CD4-positive, alpha-beta T cell treated with Interleukin-17A for 4 hours (primary cell): ENCODE results near the gene BMERB1.
A peak's percentile ranks its signal among the peaks of the same experiment; 100 is the strongest.

Source experiments
- DNase-seq: peaks from one replicate; pipeline ENCODE4 v3.0.0-alpha.2; 2020; ENCODE audit warnings: mixed read lengths

BMERB1 gene

DNA sequence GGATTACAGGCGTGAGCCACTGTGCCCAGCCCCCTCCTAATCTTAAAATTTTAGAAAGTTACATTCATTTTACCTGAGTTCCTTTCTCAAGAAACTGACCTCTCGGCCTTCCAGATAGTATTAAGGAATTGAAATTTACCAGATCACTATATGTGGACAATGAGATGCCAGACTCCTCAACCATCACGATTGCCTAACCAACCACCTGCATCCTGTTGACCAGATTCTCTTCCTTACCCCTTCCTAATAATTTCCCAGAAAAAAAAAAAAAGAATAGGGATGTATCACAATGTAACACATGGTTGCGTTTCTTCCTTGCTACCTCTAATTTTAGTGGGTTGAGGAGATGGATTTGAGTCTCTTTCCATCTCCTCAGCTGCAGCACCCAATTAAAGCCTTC is 72.1 kb downstream of the BMERB1 start:
- no peak for DNase-seq

- no peak for DNase-seq
Measured at GRCh38 chr16:15507301-15507958, 73.0 kb downstream of the BMERB1 start.

GRCh38 chr16:15507959-15508627 is 73.7 kb downstream of the BMERB1 start:
- no peak for DNase-seq

DNA sequence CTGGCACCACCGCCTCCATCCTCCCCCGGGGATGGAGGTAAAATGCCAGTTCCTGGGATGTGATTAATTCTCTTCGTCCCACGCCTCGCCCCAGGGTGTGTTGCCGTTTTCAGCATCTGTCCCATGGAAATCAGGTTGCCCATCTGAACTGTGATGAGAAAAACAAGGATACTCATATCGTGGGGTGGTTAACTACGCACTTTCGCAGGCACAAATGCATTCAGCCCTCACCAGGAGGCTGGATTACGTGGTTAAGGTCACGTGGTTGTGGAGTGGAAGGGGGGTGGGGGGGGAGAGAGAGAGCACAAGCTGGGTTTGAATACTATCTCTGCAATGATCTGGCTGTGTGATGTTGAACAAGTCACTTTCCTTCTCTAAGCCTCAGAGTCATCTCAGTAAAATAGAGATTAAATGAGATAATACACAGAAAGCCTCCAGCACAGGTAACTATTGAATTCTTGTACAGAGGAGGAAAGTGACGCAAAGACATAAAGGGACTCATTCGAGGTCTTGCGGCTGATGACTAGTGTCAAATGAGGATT is 74.7 kb downstream of the BMERB1 start:
- DNase-seq: peak; percentile 35

DNA sequence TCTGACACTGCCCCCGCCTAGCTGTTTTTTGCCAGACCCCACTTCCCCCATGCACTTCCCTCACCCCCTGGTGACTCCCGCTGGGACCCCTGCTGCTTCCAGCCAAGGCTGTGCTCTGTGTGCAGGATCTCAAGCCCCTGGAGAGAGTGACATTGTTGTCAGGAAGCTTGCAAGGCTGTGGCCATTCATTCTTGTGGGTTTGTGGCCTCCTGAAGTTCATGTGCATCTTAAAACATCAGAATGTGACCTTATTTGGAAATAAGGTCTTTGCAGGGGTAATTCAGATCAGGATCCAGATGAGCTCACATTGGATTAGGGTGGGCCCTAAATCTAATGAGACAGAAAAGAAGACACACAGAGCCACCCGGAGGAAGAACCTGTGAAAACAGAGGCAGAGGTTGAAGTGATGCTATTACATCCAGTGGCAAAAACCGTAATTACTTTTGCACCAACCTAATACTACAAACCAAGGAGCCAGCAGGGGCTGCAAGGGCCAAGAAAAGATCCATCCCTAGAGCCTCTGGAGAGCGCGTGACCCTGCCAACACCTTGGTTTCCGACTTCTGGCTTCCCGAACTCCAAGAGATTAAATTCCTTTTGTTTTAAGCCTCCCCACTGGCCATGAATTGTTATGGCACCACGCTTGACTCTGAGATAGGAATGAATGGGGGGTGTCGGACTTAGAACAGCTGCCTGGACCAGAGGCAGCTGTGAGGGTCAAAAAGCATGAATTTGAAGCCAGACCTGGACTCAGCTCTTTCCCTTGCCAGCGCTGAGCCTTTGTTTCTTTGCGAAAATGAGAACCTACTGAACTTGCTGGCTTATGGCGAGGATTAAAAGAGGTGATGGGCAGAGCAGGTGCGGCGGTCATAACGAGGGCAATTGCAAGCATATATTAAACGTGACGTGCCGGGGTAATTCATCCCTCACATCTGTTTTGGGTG is 75.5 kb downstream of the BMERB1 start:
- DNase-seq: peak; percentile 5

GRCh38 chr16:15510992-15511391 is 76.6 kb downstream of the BMERB1 start:
- no peak for DNase-seq

DNA sequence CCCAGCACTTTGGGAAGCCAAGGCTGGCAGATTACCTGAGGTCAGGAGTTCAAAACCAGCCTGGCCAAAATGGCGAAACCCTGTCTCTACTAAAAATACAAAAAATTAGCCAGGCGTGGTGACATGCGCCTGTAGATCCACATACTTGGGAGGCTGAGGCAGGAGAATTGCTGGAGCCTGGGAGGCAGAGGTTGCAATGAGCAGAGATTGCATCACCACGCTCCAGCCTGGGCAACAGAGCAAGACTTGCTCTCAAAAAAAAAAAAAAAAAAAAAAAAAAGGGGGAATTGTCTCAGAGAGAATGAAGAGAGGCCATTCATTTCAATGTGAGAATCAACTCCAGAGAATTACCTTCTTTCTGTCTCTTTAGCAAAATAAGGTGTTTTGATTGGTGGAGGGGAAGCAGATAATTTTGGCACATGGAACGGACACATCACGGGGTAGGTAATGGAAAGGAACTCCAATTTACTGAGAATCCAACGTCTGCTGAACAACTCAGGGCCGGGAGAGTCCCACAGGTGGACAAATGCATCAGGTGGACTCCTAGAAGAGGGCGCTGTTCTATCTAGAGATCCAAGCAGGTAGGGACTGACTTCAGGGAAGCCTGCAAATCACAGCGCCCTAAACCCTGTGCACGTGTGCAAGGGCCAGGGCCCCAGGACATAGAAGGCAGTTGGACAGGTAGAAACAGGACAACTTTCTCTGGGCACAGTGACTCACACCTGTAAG is 77.5 kb downstream of the BMERB1 start:
- no peak for DNase-seq

DNA sequence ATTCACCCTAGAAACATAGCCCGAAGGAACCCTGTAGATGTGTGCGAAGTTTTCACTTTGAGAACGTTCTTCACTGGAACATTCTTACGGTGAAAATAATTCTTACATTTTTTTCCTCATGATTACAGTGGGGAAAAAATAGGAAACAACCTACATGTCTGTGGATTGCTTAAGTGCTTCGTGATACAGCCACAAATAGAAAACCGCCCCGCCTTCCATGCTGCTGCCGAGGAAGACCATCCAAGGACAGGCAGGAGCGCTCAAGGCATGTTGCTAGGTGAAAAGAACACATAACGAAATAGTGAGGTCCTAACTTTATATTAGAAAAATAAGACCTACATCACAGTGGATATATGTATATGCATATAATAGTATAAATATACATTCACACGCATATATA is 78.8 kb downstream of the BMERB1 start:
- DNase-seq: no peak

- DNase-seq: no peak
Measured at GRCh38 chr16:15515992-15516391, 81.6 kb downstream of the BMERB1 start.

DNA sequence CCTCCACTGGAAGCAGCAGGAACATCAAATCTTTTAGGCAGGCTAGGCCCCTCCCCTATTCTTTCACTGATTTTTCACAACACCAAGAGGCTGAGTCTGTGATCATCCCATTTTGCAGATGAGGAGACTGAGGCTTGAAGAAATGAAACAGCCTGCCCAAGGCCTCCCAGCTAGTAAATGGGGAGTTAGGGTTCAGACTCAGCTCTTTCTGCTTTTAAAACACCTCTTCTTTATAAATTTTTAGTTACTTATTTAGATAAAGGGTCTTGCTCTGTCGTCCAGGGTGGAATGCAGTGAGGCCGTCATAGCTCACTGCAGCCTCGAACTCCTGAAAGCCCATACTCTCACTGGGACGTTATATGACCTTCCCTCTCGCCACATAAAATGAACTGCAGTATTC is 82.2 kb downstream of the BMERB1 start:
- DNase-seq: no peak

DNA sequence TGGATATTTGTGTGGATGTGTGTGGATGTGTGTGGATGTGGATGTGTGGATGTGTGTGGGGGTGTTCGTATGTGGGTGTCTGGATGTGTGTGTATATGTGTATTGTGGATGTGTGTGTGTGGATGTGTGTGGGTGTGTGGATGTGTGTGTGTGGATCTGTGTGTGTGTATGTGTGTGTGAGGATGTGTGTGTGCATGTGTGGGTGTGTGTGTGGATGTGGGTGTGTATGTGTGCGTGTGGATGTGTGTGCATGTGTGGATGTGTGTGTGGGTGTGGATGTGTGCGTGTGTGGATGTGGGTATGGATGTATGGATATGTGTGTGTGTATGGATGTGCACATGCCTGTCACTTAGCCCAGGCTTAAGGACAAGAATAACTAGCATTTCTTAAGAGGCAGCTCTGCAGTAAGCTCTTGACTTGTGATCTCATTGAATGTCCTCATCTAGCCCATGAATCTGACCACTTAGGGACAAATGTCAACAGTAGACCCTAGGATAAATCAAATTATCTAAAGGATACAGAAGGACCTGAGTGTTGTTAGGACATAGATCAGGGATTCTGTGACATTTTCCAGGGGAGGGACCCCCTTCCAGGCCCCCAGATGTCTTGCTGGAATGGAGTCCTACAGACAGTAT is 83.5 kb downstream of the BMERB1 start:
- DNase-seq: no peak

GRCh38 chr16:15518381-15519351 is 84.3 kb downstream of the BMERB1 start:
- DNase-seq: no peak

DNA sequence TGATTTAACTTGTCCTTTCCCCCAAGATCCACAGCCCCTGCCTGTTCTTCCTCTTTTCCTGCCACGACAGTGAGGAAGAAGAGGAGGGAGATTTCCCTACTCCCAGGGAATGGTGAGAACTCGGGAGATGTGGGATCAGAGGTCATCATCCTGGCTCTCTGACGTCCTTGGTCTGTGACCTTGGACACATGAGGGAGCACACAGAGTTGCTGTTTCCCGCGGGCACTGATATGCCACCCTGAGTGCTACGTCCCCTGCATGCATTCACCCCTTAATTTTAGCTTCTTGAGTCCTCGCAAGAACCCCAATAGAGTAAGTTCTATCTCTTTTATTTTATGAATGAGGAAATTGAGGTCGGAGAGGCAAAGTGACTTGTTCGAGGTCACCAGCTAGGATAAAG is 85.4 kb downstream of the BMERB1 start:
- no peak for DNase-seq

- DNase-seq: no peak
Measured at GRCh38 chr16:15521390-15521757, 87.0 kb downstream of the BMERB1 start.

DNA sequence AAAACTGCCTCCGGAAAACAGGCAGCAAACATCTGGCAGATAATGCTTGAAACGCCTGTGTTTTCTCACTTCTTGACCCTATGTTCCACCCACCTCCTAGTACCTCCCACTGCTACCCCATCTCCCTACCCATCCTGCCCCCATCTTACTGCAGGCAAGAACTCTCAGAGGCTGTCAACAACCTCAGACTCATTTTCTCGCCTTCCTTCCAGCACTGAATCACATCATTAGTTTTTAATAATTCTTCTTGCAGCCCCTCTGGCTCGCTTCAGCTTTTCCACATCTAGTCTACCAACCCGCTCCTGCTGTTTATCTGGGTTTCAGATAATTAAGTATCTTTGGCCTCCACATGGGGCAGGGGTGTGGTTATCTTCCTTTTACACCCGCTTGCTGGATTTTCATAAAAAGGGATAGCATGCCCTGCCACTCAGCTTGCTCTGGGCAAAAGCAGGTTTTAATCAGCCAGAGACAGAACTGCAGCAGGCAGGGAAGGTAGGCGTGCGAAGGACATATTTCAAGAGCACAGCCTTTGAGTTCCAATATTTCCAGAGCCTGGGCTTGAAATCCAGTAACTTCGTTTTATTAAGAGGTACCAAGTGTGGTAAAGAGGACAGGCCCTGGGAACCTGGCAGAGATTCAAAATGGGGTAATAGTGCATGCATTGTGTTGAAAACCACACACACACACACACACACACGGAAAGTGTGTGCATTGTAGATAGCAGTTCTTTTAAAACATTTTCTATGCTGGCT is 87.5 kb downstream of the BMERB1 start:
- no peak for DNase-seq

DNA sequence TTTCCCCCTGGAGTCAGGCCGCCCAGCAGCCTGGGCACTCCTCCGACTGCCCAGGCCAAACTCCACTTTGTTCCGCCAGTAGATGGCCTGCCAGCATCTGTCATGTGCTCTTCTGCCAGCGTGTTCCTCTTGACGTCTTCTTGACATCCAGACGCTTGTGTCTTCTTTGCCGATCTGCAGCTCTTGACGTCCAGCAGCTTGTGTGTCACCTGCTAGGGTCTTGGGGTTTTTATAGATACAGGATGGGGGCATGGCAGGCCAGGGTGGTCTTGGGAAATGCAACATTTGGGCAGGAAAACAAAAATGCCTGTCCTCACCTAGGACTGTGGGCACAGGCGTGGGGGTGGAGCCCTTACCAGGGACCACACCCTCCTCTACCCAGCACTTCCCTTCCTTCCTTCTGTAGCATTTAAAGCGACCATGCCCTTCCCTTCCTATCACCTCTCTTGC is 88.7 kb downstream of the BMERB1 start:
- DNase-seq: peak; percentile 14

DNA sequence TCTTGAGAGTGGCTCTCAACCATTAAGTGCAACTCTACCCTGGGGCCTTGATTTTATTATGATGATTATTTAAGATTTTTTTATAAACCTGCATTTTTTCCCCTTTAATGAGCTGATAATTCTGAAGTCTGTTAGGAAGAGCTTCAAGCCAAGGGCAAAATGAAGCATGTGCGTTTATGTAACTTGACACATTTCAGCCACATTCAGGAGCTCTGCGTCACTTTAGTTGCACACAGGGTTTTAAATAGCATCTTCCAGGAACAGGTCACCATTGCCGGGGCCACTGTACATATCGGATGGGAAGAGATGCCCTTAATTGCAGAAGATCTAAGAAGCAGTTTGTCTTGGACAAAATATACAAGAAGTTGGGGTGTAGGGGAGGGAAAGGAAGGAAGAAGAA is 89.6 kb downstream of the BMERB1 start:
- no peak for DNase-seq

DNA sequence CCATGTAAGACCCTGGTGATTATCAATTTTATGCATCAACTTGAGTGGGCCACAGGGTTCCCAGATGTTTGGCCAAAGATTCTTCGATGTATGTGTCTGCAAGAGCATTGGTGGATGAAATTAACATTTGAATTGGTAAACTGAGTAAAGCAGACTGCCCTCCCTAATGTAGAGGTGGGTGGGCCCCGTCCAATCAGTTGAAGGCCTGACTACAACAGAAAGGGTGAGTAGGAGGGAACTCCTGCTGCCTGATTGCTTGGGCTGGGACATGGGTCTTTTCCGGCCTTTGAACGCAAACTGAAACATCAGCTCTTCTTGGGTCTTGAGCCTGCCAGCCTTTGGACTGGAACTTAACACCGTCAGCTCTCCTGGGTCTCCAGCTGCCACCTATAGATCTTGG is 90.6 kb downstream of the BMERB1 start:
- no peak for DNase-seq

DNA sequence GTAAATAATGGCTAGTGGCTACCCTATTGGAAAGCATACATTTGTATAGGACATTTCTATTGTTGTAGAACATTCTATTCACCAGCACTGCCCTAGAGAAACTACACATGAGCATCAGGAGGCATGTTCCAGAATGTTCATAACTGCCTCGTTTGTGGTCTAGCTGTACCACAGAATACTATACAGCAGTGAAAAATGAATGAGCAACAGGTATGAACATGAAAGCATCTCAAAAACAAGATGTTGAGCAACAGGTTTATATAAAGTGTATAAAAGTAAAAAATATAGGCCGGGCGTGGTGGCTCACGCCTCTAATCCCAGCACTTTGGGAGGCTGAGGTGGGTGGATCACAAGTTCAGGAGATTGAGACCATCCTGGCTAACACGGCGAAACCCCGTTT is 91.7 kb downstream of the BMERB1 start:
- no peak for DNase-seq

GRCh38 chr16:15526731-15527130 is 92.3 kb downstream of the BMERB1 start:
- no peak for DNase-seq
